Duodenal mucosa (tissue), 2 donors: ENCODE results near the gene ZPR1.
A peak's percentile ranks its signal among the peaks of the same experiment; 100 is the strongest.

Source experiments
- H3K27ac ChIP-seq: one replicate; pipeline ENCODE4 v1.7.0; 2013; ENCODE audit warnings: low read depth, low read length
- H3K27me3 ChIP-seq, 2 donors: one replicate each; pipeline ENCODE4 v1.7.0; 2013; ENCODE audit warnings: low read length in 2 of 2, control low read depth in 1 of 2; ENCODE audit not compliant: insufficient read depth in 2 of 2, control insufficient read depth in 1 of 2
- H3K36me3 ChIP-seq, 2 donors: one replicate each; pipeline ENCODE4 v1.7.0; 2013; ENCODE audit warnings: low read length in 2 of 2, control low read depth in 1 of 2; ENCODE audit not compliant: insufficient read depth in 2 of 2, control insufficient read depth in 1 of 2
- H3K4me1 ChIP-seq, 2 donors: one replicate each; pipeline ENCODE4 v1.7.0; 2013; ENCODE audit warnings: low read length in 2 of 2, control low read depth in 1 of 2; ENCODE audit not compliant: insufficient read depth in 2 of 2, control insufficient read depth in 1 of 2
- H3K4me3 ChIP-seq, 2 donors: one replicate each; pipeline ENCODE4 v1.7.0; 2013; ENCODE audit warnings: low read length in 2 of 2, low read depth in 1 of 2
- H3K9ac ChIP-seq, 2 donors: one replicate each; pipeline ENCODE4 v1.7.0; 2013; ENCODE audit warnings: low read length in 2 of 2, low read depth in 1 of 2
- H3K9me3 ChIP-seq, 2 donors: one replicate each; pipeline ENCODE4 v1.7.0; 2013; ENCODE audit warnings: low read length in 2 of 2, control low read depth in 1 of 2; ENCODE audit not compliant: control insufficient read depth in 1 of 2

ZPR1 gene

GRCh38 chr11:116782728-116783127 lies 5.1 kb downstream of the ZPR1 start:
- Histone ChIP-seq H3K9ac (no peak overlapping the region), H3K36me3 (peaks cover 58 to 85% of the 10 kb centered on the region in 2 donors), H3K4me3 (no peak overlapping the region), H3K9me3 (no peaks in the 10 kb centered on the region), H3K27me3 (no peaks in the 10 kb centered on the region), H3K27ac (no peak overlapping the region), H3K4me1 (peaks cover 9 to 12% of the 10 kb centered on the region in 2 donors)

- peaks cover 3 to 5% of the 10 kb centered on the region in 2 donors for H3K4me1 ChIP-seq
- H3K4me3 ChIP-seq: no peak overlapping the region
- no peak overlapping the region for H3K27ac ChIP-seq
- peaks cover 33 to 64% of the 10 kb centered on the region in 2 donors for H3K36me3 ChIP-seq
- no peak overlapping the region for H3K9ac ChIP-seq
- H3K9me3 ChIP-seq: no peaks in the 10 kb centered on the region
- no peaks in the 10 kb centered on the region for H3K27me3 ChIP-seq
Observed at GRCh38 chr11:116778556-116778955, 9.3 kb downstream of the ZPR1 start.

- H3K36me3 ChIP-seq: peaks cover 19 to 49% of the 10 kb centered on the region in 2 donors
- no peaks in the 10 kb centered on the region for H3K9me3 ChIP-seq
- no peak overlapping the region for H3K27ac ChIP-seq
Observed at GRCh38 chr11:116777056-116777455, 10.8 kb downstream of the ZPR1 start.

GRCh38 chr11:116776522-116776984 lies 11.3 kb downstream of the ZPR1 start:
- Histone ChIP-seq H3K9ac (no peak overlapping the region), H3K36me3 (peaks cover 17 to 45% of the 10 kb centered on the region in 2 donors), H3K27ac (no peak overlapping the region), H3K4me3 (no peak overlapping the region), H3K9me3 (no peaks in the 10 kb centered on the region), H3K4me1 (peaks cover 9 to 16% of the 10 kb centered on the region in 2 donors), H3K27me3 (no peaks in the 10 kb centered on the region)

More at GRCh38 chr11:116777056-116777455, 10.8 kb downstream of the ZPR1 start:
- no peaks in the 10 kb centered on the region for H3K27me3 ChIP-seq
- peaks cover 3 to 11% of the 10 kb centered on the region in 2 donors for H3K4me1 ChIP-seq
- no peak overlapping the region for H3K9ac ChIP-seq
- H3K4me3 ChIP-seq: no peak overlapping the region

- Histone ChIP-seq H3K4me1 (peaks cover 11 to 19% of the 10 kb centered on the region in 2 donors), H3K36me3 (peaks cover 17 to 39% of the 10 kb centered on the region in 2 donors), H3K27ac (no peak overlapping the region), H3K4me3 (no peak overlapping the region), H3K9me3 (no peaks in the 10 kb centered on the region), H3K27me3 (no peaks in the 10 kb centered on the region), H3K9ac (no peak overlapping the region)
Observed at GRCh38 chr11:116775975-116776374, 11.8 kb downstream of the ZPR1 start.

GRCh38 chr11:116774661-116775060 lies 13.2 kb downstream of the ZPR1 start:
- Histone ChIP-seq H3K4me1 (peaks cover 11 to 19% of the 10 kb centered on the region in 2 donors), H3K27me3 (no peaks in the 10 kb centered on the region), H3K36me3 (peaks cover 17 to 28% of the 10 kb centered on the region in 2 donors), H3K9ac (no peak overlapping the region), H3K27ac (no peak overlapping the region), H3K4me3 (no peak overlapping the region), H3K9me3 (no peaks in the 10 kb centered on the region)

- no peaks in the 10 kb centered on the region for H3K27me3 ChIP-seq
- peaks cover 8 to 20% of the 10 kb centered on the region in 2 donors for H3K36me3 ChIP-seq
- no peaks in the 10 kb centered on the region for H3K9me3 ChIP-seq
- H3K27ac ChIP-seq: peak overlapping the region; percentile 63
- peak overlapping the region; percentile 93 to 94 for H3K4me3 ChIP-seq
- peak overlapping the region; percentile 56 to 86 for H3K9ac ChIP-seq
- H3K4me1 ChIP-seq: peaks cover 11 to 19% of the 10 kb centered on the region in 2 donors
Observed at GRCh38 chr11:116773203-116774097, 14.4 kb downstream of the ZPR1 start.

GRCh38 chr11:116772443-116773202 lies 15.2 kb downstream of the ZPR1 start, which contains the start of gene BUD13:
TSS of gene BUD13 (minus strand) at chr11:116772987. CDS start at chr11:116772964, 23 bp downstream.
- Histone ChIP-seq H3K4me1 (peaks cover 11 to 19% of the 10 kb centered on the region in 2 donors), H3K9ac (peak within 1 kb of the TSS; percentile 87 to 88), H3K9me3 (no peaks in the 10 kb centered on the region), H3K27ac (peak within 1 kb of the TSS; percentile 94), H3K27me3 (no peaks in the 10 kb centered on the region), H3K4me3 (peak within 1 kb of the TSS; percentile 93 to 94), H3K36me3 (peaks cover under 1 to 12% of the 10 kb centered on the region in 2 donors)

- H3K4me1 ChIP-seq: peaks cover 11 to 19% of the 10 kb centered on the region in 2 donors
- H3K36me3 ChIP-seq: peaks cover 0 to 9% of the 10 kb centered on the region in 2 donors
- no peaks in the 10 kb centered on the region for H3K27me3 ChIP-seq
- no peak overlapping the region for H3K27ac ChIP-seq
- peak overlapping the region; percentile 87 to 88 for H3K9ac ChIP-seq
- H3K9me3 ChIP-seq: no peaks in the 10 kb centered on the region
- peak overlapping the region; percentile 93 to 94 for H3K4me3 ChIP-seq
Observed at GRCh38 chr11:116771935-116772334, 15.9 kb downstream of the ZPR1 start.
